Central memory CD8-positive, alpha-beta T cell (primary cell): ENCODE results near the gene HOXB7.

Source experiments
- ATAC-seq: fragments of 150-1000 bp; cut with Tn5 transposase; replicated peaks from 2 replicates; pipeline ENCODE4 v1.10.0; 2022; ENCODE audit warnings: mild to moderate bottlenecking, moderate FRiP score, moderate number of reproducible peaks; ENCODE audit not compliant: poor library complexity, severe bottlenecking; ENCODE audit errors: extremely low read depth
- DNase-seq, 2 donors: peaks; one replicate each; pipeline ENCODE4 v3.0.0; 2021; ENCODE audit warnings: low spot score in 2 of 2
- H3K27ac Mint-ChIP-seq: one replicate; pipeline ENCODE4 v1.8.0; 2022; ENCODE audit warnings: low read depth, mild to moderate bottlenecking, moderate library complexity, mixed read lengths
- H3K27me3 Mint-ChIP-seq: one replicate; pipeline ENCODE4 v1.8.0; 2022; ENCODE audit warnings: mixed read lengths
- H3K36me3 Mint-ChIP-seq: one replicate; pipeline ENCODE4 v1.8.0; 2022; ENCODE audit warnings: mild to moderate bottlenecking, moderate library complexity, mixed read lengths; ENCODE audit not compliant: insufficient read depth
- H3K4me1 Mint-ChIP-seq: one replicate; pipeline ENCODE4 v1.8.0; 2022; ENCODE audit warnings: mixed read lengths
- H3K4me3 Mint-ChIP-seq: one replicate; pipeline ENCODE4 v1.8.0; 2022; ENCODE audit warnings: mild to moderate bottlenecking, moderate library complexity, mixed read lengths
- H3K9me3 Mint-ChIP-seq: one replicate; pipeline ENCODE4 v1.8.0; 2022; ENCODE audit warnings: mixed read lengths

HOXB7 gene

DNA sequence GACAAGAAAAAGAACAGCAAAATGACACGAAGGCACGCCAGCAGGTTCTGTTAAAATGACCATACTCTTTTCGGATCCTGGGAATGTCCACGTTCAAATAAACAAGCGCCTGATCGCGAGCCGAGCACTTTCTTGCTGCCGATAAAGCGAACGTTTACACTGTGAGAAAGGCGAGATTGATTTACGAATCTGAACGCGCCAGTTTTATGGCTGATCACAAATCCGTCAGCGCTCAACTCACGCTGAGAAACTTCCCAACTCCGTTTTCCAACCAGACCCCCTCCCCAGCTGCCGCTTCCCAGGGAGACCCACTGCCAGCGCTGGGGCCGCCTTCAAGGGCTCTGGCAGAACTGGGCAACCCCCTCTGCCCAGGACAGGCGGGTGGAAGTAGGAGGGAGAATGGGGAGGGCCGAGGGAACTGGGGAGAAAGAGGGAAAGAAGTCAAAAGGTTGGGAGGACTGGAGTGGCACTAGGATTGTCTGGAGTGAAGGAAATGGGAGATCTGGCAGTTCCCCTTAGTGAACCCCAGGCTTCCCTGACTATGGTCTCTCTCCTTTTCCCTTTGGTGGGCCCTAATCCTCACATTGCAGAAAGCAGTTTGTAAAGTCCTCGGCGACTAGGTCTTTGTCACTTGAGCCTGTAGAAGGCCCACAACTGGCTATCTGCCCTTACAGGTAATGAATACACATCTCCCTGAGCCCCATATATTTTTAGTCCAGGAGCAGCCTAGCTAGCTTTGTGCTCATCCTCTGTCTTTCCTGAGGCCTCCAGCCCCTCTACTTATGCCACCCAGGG, 39.6 kb downstream of the HOXB7 start:
- no peaks in the 10 kb centered on the region for H3K27me3 Mint-ChIP-seq
- no peak overlapping the region for H3K27ac Mint-ChIP-seq
- no peak overlapping the region for H3K4me3 Mint-ChIP-seq
- ATAC-seq, result no peak
- peaks cover 11% of the 10 kb centered on the region for H3K4me1 Mint-ChIP-seq
- DNase-seq, result no peak
- H3K36me3 Mint-ChIP-seq, result peaks cover 9% of the 10 kb centered on the region
- no peaks in the 10 kb centered on the region for H3K9me3 Mint-ChIP-seq

DNA sequence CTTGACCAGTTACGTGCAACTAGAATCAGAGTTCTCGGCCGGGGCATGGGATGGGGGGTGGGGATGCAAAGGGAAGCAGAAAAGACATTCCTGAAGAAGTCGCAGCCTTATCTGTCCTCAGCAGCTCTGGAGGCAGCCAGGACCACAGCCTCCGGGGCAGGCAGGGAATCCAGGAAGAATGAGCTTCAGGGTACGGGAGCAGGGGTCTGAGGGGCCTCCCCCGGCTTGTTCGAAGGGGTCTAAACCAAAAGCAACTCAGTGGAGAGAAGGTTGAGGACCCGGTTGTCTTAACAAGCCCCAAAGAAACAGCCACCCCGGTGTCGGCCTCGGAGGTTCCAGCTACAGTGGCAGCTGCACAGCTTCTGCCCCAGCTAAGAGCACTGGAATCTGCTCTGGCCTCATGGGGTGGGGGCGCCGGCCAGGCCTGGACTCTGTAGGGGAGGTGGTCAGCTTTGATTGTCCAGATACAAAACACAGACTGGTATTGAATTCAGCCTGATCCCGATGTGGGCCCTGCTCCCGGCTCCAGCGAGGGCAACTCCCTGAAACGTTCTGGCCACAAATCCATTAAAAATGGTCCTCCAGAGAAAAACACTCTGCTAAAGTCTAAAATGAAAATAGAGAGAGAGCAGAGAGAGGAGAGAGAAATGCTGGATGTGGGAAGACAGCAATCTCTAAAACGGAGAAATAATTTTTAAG, 40.3 kb downstream of the HOXB7 start:
- Mint-ChIP-seq H3K27me3 (no peaks in the 10 kb centered on the region), H3K9me3 (no peaks in the 10 kb centered on the region), H3K4me1 (peaks cover 11% of the 10 kb centered on the region), H3K27ac (no peak overlapping the region), H3K36me3 (peaks cover 9% of the 10 kb centered on the region), H3K4me3 (no peak overlapping the region)
- DNase-seq (no peak), ATAC-seq (no peak)

DNA sequence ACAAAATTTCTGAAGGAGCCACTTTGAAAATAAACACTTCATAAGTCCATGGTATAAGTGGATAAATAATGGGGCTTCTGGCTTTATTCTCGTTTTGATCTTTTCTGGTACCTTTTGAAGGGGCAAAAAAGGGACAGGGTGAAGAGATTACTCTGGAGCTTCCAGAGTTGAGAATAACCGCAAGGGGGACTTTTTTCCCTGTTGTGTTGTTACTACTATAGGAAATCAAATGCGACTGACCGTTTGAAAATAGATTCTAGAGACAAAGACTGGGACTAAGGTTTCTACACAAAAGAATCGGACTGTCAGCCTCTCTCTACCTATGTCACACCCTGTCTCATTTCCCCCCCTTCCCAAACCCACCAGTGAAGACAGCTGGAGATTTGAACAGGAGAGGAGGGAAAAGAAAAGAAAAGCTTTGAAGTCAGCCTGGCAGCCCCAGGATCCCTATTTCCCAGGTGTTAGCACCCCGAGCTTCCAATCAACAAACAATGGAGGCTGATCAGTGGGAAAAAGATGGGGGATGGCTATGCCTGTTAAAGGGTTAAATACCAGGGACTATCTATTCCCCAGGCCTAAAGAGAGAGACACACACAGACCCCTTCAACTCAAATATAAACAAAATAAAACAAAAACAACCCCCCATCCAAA, 41.0 kb downstream of the HOXB7 start:
- Mint-ChIP-seq H3K27ac (no peak overlapping the region), H3K27me3 (no peaks in the 10 kb centered on the region), H3K4me1 (peaks cover 11% of the 10 kb centered on the region), H3K36me3 (peaks cover 9% of the 10 kb centered on the region), H3K4me3 (no peak overlapping the region), H3K9me3 (no peaks in the 10 kb centered on the region)
- no peak for ATAC-seq
- DNase-seq, result no peak

DNA sequence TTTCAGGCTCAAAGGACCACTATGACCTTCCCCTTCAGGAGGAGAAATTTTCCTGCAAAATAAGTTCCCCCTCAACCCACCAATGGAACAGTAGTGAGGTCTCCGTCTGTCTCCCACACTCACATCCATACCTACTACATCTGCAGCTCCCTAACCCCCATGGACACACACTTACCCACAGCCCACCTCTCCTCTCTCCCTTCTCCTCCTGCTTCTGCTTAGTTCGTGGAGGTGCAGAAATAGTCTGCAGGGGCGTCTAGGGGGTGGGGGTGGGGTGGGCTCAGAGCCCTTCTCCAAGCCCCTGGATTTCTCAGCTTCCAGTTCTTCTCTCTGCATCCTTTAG, 41.6 kb downstream of the HOXB7 start:
- Mint-ChIP-seq H3K9me3 (no peaks in the 10 kb centered on the region), H3K4me1 (peaks cover 11% of the 10 kb centered on the region)
- ATAC-seq, result no peak

DNA sequence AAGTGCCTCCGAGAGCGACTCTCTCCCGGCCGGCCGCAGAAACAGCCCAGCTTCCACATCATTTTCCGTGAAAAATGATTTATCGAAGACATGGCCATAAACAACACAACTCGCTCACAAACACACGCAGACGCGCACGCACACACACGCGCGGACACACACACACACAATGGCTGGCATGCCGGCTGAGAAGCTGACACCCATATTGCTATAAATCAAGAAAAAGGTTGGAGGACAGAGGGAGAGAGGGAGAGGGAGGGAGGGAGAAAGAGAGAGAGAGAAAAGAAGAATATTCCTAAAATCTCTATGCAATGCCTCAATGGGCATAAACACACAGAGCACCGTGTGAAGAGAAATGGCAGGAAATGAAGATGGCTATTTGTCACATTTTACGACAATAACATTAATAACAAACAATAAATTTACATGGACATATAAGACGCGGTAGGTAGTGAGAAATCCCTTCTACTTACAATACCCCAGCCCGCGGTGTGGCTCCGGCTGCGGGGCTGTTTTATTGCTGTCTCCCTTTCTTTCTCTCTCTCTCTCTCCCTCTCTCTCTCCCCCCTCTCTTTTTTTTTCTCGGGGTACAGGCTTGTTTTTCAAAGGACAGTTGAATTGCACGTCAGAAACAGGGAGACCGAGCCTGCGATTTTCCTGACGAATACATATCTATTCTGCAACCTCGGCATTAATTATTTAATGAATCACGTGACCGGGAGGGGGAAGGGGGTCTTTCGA, 42.1 kb downstream of the HOXB7 start:
- ATAC-seq, result no peak
- DNase-seq, result no peak
- H3K4me1 Mint-ChIP-seq, result peaks cover 10% of the 10 kb centered on the region
- no peak overlapping the region for H3K27ac Mint-ChIP-seq
- H3K36me3 Mint-ChIP-seq, result peaks cover 9% of the 10 kb centered on the region
- H3K4me3 Mint-ChIP-seq, result no peak overlapping the region
- no peaks in the 10 kb centered on the region for H3K9me3 Mint-ChIP-seq
- H3K27me3 Mint-ChIP-seq, result no peaks in the 10 kb centered on the region

More for the DNA sequence above, 41.6 kb downstream of the HOXB7 start:
- no peak for DNase-seq
- H3K4me3 Mint-ChIP-seq, result no peak overlapping the region
- H3K27ac Mint-ChIP-seq, result no peak overlapping the region
- no peaks in the 10 kb centered on the region for H3K27me3 Mint-ChIP-seq
- H3K36me3 Mint-ChIP-seq, result peaks cover 9% of the 10 kb centered on the region

DNA sequence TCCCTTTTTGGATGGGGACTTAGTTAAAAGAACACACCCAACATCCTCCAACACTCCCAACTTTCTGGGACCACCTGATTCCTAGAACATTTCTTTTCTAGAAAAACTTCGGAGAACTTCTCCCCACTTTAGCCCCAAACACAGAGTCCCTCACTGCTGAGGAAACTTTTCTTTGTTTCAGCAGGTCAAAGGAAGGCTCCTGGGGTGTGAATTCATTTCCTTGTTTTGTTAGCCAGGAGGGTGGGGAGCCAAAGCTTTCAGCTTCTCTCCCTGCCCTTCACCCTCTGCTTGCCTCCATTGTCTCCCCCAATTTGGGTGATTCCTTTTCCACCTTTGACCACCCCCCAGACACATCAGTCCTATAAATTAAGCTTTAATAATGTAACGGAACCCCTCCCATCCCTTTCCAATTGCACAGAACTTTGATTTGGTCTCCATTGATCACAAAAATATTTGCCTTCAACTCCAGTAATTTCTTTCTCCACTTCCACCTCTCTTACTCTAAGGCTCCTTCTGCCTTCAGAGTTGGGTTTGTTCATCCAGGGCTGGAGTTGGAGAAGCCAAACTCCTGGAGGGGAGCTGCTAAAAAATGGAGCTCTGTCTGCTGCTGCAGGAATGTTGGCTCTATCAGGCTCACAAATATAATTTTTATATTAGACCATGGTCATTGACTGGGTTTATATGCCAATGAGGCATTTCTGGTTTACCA, 43.0 kb downstream of the HOXB7 start:
- peaks cover 5% of the 10 kb centered on the region for H3K4me1 Mint-ChIP-seq
- peaks cover 9% of the 10 kb centered on the region for H3K36me3 Mint-ChIP-seq
- no peaks in the 10 kb centered on the region for H3K9me3 Mint-ChIP-seq
- no peak overlapping the region for H3K27ac Mint-ChIP-seq
- no peak overlapping the region for H3K4me3 Mint-ChIP-seq
- no peaks in the 10 kb centered on the region for H3K27me3 Mint-ChIP-seq
- DNase-seq, result no peak
- ATAC-seq, result no peak

DNA sequence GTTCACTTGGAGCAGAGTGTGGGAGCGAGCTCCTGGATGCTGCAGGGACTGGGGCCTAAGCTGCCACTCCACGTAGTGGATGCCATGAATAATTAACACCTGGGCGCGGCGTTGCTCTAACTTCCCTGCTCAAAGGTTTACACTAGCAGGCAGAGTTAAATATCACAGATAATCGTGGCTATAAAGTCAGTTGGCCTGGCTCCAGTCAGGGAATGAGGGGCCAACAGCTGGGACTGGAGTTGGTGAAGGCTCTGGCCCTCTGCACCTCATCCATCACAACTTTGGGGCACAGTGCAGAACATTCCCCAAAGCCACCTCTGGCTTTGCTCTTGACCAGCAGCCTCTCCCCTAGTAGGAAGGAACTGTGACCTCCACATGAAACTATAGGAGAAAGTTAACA, 43.6 kb downstream of the HOXB7 start:
- Mint-ChIP-seq H3K4me3 (no peak overlapping the region), H3K27ac (no peak overlapping the region)
- no peak for ATAC-seq

DNA sequence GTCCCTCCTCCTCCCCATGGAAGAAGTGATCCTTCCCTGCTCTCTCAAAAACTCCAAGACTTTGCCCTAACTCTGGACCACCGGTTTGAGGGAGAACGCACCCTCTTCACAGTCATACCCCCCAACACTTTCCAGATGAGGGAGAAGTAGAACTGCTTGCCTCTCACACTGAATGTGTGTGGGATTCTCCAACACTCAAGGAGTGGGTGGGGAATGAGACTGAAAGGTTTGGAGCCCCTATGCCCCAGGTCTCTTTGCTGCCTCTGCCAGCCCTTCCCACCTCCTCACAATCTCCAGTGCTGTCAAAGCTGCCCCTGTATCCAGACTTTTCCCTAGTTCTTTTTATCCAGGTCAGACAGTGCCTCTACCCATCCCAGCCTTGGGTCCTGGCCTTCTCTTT, 44.1 kb downstream of the HOXB7 start:
- H3K27ac Mint-ChIP-seq, result no peak overlapping the region
- no peaks in the 10 kb centered on the region for H3K9me3 Mint-ChIP-seq
- H3K4me1 Mint-ChIP-seq, result peaks cover 8% of the 10 kb centered on the region
- peaks cover 9% of the 10 kb centered on the region for H3K36me3 Mint-ChIP-seq
- no peaks in the 10 kb centered on the region for H3K27me3 Mint-ChIP-seq
- H3K4me3 Mint-ChIP-seq, result no peak overlapping the region
- no peak for DNase-seq
- ATAC-seq, result no peak

More for the DNA sequence above, 43.6 kb downstream of the HOXB7 start:
- H3K9me3 Mint-ChIP-seq, result no peaks in the 10 kb centered on the region
- peaks cover 9% of the 10 kb centered on the region for H3K36me3 Mint-ChIP-seq
- H3K4me1 Mint-ChIP-seq, result peaks cover 5% of the 10 kb centered on the region
- DNase-seq, result no peak
- H3K27me3 Mint-ChIP-seq, result no peaks in the 10 kb centered on the region

DNA sequence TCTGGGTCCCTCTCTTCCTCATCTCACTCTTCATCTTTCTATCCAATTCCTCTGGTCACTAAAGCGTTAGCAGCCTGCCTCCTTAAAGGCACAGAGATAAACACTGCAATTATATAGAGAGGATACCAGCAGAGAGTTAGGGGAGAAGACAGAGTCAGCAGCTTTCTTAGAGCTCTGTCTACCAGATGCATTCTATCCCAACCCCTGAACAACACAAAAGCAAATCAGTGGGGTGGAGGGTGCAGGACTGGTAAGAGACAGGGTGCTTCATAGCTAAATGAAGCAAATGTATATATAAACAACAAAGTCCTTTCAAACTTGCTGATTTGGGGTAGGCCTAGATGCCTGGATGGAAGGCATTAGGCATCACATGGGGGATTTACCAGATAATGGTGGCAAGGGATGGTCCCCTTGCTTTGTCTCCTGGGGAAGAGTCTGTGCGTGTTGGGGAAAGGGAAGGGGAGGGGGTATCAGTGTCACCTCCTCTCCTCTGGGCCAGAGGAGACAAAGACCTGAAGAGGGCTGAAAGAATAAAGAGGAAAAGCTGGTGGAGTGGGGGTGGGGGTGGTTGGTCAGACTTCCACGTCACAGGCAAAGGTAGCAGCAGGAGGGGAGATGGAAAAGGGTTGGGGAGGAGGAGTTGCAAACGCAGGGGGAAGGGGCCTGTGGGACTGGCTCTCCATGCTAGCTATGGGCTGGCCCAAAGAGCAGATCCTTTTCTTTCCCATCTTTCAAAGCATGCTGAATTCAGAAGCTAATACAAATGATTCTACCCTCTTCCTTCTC, 44.7 kb downstream of the HOXB7 start:
- ATAC-seq (no peak), DNase-seq (no peak)
- no peak overlapping the region for H3K4me3 Mint-ChIP-seq
- H3K4me1 Mint-ChIP-seq, result peaks cover 13% of the 10 kb centered on the region
- H3K27me3 Mint-ChIP-seq, result no peaks in the 10 kb centered on the region
- H3K9me3 Mint-ChIP-seq, result no peaks in the 10 kb centered on the region
- H3K36me3 Mint-ChIP-seq, result peaks cover 4% of the 10 kb centered on the region
- H3K27ac Mint-ChIP-seq, result no peak overlapping the region

DNA sequence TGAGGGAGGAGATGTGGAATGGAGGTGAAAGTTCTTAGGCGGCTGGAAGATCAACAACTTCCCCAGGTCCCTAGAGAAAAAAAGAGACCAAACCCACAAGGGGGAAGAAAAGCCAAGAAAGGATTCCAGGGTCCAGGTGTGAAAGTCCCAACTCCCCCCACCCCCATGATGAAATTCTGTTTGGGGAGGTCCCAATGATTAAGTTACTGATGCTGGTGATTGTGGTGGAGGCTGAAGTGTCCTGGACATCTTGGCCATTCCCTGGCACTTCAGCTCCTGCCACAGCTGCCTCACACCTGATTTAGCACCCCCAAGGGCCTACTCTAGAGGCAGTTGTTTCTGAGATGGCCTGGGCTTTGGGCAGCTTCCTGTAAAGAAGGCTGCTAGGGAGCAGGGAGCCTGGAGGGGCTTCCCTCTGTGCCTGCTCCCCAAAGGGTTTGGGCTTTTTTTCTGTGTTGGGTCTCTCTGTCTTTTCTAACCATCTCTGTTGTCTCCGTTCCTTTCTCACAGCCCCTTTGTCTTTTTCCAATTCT, 45.7 kb downstream of the HOXB7 start:
- H3K4me3 Mint-ChIP-seq, result no peak overlapping the region
- ATAC-seq (no peak), DNase-seq (no peak)
- no peaks in the 10 kb centered on the region for H3K27me3 Mint-ChIP-seq
- H3K4me1 Mint-ChIP-seq, result peaks cover 13% of the 10 kb centered on the region
- H3K36me3 Mint-ChIP-seq, result peaks cover 4% of the 10 kb centered on the region
- H3K27ac Mint-ChIP-seq, result no peak overlapping the region
- no peaks in the 10 kb centered on the region for H3K9me3 Mint-ChIP-seq

DNA sequence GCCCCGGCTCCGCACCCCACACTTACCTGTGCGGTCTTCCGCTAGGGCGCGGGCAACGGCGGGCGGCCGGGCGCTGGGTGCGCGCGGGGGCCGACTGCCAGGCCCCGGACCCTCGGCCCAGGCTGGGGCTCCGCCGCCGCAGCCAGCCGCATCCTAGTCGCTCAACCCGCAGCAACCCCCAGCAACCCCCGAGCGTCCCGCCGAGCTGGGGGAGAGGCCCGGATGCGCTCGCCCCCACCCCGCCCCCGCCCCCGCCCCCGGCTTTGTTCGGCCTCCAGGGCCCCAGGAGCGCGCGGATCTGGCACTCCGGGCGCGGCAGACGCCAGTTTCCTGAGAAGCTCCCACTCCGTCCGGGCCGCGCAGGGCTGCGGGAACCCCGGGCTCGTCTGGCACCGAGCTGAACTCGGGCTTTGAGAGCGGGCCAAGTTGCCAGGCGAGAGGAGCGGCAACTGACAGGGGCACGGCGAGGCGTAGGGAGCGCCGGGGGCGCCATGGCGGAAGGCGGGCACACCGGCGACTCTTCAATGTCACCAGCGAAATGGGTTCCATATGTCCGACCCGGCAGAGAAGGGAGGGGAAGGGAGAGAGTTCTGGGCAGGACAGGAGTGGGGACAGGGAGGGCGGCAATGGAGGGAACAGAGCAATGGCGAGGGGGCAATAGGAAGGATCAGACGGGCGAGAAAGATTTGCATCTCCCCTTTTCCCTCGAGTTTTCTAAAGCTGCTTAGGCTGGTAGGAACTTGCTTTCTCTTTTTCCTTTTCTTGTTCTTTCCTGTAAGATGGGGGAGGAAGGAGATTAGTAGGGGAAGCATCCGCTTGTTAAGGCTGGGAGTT, 46.4 kb downstream of the HOXB7 start:
- ATAC-seq (no peak), DNase-seq (no peak)
- Mint-ChIP-seq H3K4me3 (no peak overlapping the region), H3K9me3 (no peaks in the 10 kb centered on the region), H3K4me1 (peaks cover 13% of the 10 kb centered on the region), H3K27ac (no peak overlapping the region), H3K36me3 (peaks cover 5% of the 10 kb centered on the region), H3K27me3 (no peaks in the 10 kb centered on the region)
